Neutrophil (primary cell): ENCODE data around the gene ZNF786.

Experiments used
- H3K27ac ChIP-seq: fragments of 200-600 bp; sonication (generic); 2 replicates; pipeline ENCODE4 v1.5.1; 2016; ENCODE audit warnings: mild to moderate bottlenecking, moderate library complexity
- H3K27me3 ChIP-seq: fragments of 200-600 bp; sonication (generic); 2 replicates; pipeline ENCODE4 v1.6.0; 2016; ENCODE audit warnings: mild to moderate bottlenecking
- H3K36me3 ChIP-seq: fragments of 200-600 bp; sonication (generic); 2 replicates; pipeline ENCODE4 v1.5.1; 2017
- H3K4me1 ChIP-seq, 2 experiments: fragments of 200-600 bp in 1 of 2; sonication (generic) in 1 of 2; 1 replicate in 1 of 2; 2 replicates in 1 of 2; pipeline versions ENCODE4 v1.5.1 to v1.6.1; 2013 to 2016; ENCODE audit warnings: low read depth in 1 of 2, low read length in 1 of 2, mild to moderate bottlenecking in 1 of 2, moderate library complexity in 1 of 2; ENCODE audit not compliant: control insufficient read depth in 1 of 2, insufficient read depth in 1 of 2
- H3K4me3 ChIP-seq, 2 experiments: fragments of 200-600 bp in 1 of 2; sonication (generic) in 1 of 2; 1 replicate in 1 of 2; 2 replicates in 1 of 2; pipeline ENCODE4 v1.5.1; 2013 to 2016; ENCODE audit warnings: low read depth in 1 of 2, low read length in 1 of 2, mild to moderate bottlenecking in 1 of 2, moderate library complexity in 1 of 2
- H3K9me3 ChIP-seq: fragments of 200-600 bp; sonication (generic); 2 replicates; pipeline ENCODE4 v1.5.1; 2016
- TF ChIP-seq, protein P1 (sequence below): fragments of 200-600 bp; sonication (generic); IDR thresholded peaks from 2 replicates; pipeline ENCODE4 v1.5.1; 2016; ENCODE audit warnings: antibody characterized with exemption

ZNF786 gene

GRCh38 chr7:149023662-149024061 lies 66.9 kb downstream of the ZNF786 start:
- no peak overlapping the region for H3K27ac ChIP-seq
- no peaks in the 10 kb centered on the region for H3K27me3 ChIP-seq
- H3K4me1 ChIP-seq = peaks cover 13% of the 10 kb centered on the region in 2 experiments
- TF ChIP-seq, protein P1, sequence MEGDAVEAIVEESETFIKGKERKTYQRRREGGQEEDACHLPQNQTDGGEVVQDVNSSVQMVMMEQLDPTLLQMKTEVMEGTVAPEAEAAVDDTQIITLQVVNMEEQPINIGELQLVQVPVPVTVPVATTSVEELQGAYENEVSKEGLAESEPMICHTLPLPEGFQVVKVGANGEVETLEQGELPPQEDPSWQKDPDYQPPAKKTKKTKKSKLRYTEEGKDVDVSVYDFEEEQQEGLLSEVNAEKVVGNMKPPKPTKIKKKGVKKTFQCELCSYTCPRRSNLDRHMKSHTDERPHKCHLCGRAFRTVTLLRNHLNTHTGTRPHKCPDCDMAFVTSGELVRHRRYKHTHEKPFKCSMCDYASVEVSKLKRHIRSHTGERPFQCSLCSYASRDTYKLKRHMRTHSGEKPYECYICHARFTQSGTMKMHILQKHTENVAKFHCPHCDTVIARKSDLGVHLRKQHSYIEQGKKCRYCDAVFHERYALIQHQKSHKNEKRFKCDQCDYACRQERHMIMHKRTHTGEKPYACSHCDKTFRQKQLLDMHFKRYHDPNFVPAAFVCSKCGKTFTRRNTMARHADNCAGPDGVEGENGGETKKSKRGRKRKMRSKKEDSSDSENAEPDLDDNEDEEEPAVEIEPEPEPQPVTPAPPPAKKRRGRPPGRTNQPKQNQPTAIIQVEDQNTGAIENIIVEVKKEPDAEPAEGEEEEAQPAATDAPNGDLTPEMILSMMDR = no peak
- peaks cover 7% of the 10 kb centered on the region for H3K36me3 ChIP-seq
- no peak overlapping the region for H3K4me3 ChIP-seq
- no peaks in the 10 kb centered on the region for H3K9me3 ChIP-seq

DNA sequence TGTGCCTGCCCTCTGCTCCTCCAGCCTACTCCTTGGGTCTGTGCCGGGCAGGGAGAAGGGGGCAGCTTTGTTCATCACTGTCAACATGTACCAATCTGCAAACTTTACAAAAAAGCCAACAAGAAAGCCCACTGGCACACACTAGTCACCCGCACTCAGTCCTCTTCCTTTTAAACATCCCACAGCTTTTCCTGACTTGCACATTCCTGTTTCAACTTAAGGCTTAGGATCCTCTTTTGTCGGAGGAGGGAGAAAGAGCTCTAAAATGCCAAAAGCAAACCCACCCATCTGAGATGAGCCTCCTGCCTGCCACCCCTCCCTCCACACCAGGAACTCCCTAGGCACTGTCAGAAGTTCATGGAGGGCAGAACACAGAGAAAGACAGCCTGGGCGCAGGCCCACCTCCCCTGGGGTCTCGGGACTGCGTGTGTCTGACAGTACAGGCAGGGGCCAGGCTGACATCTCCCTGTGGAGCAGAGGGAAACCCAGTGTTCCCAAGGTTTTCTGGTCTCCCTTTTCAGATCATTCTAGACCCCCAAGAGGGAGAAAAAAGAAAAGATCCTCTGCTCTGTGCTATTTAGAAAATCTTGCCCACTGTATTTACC lies 67.7 kb downstream of the ZNF786 start:
- Histone ChIP-seq H3K4me1 (peaks cover 10% of the 10 kb centered on the region in 2 experiments), H3K27me3 (no peaks in the 10 kb centered on the region), H3K9me3 (no peaks in the 10 kb centered on the region), H3K36me3 (peaks cover 7% of the 10 kb centered on the region), H3K4me3 (no peak overlapping the region), H3K27ac (no peak overlapping the region)
- TF ChIP-seq, protein P1 = no peak

DNA sequence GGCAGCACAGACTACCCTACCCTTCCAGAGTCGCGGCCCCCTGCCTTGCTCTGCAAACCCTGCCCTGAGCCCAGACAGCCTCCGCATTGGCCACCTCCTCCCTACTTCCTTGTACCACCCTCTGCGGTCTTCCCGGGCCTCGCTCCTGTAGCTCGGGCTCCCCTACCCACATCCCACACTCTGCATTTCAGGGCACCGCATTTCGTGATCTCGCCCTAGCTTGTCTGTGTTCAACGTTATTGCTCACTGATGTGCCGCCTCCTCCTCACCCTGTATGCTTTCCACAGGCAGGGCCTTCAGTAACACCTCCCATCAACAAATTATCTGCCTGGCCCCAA lies 68.8 kb downstream of the ZNF786 start:
- peaks cover 10% of the 10 kb centered on the region for H3K36me3 ChIP-seq

GRCh38 chr7:149020483-149020882 lies 70.0 kb downstream of the ZNF786 start:
- Histone ChIP-seq H3K4me1 (no peaks in the 10 kb centered on the region), H3K9me3 (no peaks in the 10 kb centered on the region), H3K36me3 (peaks cover 18% of the 10 kb centered on the region), H3K4me3 (no peak overlapping the region), H3K27me3 (no peaks in the 10 kb centered on the region), H3K27ac (no peak overlapping the region)
- TF ChIP-seq, protein P1 = no peak

More for the DNA sequence above, 68.8 kb downstream of the ZNF786 start:
- Histone ChIP-seq H3K27ac (no peak overlapping the region), H3K4me3 (no peak overlapping the region), H3K27me3 (no peaks in the 10 kb centered on the region), H3K9me3 (no peaks in the 10 kb centered on the region), H3K4me1 (no peaks in the 10 kb centered on the region)
- TF ChIP-seq, protein P1 = no peak
